Measurements from ENCODE around the gene PITPNC1.
A peak's percentile ranks its signal among the peaks of the same experiment; 100 is the strongest.

PITPNC1 gene

GRCh38 chr17:67518876-67519275 lies 141.8 kb downstream of the PITPNC1 start:
- DNase-seq (ENCODE audit: low read depth in 2 of 2), result peak in 1 of 2 donors; percentile 36
- TF ChIP-seq, protein P1, sequence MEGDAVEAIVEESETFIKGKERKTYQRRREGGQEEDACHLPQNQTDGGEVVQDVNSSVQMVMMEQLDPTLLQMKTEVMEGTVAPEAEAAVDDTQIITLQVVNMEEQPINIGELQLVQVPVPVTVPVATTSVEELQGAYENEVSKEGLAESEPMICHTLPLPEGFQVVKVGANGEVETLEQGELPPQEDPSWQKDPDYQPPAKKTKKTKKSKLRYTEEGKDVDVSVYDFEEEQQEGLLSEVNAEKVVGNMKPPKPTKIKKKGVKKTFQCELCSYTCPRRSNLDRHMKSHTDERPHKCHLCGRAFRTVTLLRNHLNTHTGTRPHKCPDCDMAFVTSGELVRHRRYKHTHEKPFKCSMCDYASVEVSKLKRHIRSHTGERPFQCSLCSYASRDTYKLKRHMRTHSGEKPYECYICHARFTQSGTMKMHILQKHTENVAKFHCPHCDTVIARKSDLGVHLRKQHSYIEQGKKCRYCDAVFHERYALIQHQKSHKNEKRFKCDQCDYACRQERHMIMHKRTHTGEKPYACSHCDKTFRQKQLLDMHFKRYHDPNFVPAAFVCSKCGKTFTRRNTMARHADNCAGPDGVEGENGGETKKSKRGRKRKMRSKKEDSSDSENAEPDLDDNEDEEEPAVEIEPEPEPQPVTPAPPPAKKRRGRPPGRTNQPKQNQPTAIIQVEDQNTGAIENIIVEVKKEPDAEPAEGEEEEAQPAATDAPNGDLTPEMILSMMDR (IDR thresholded peaks at IDR 0.05; ENCODE audit: low read depth, low read length), result no peak
- H3K4me3 ChIP-seq (replicated peaks in 1 of 2; ENCODE audit: low read depth in 2 of 2, low read length in 2 of 2), result no peak overlapping the region

- H3K4me3 ChIP-seq (replicated peaks in 1 of 2; ENCODE audit: low read depth in 2 of 2, low read length in 2 of 2), result no peak overlapping the region
Measured at GRCh38 chr17:67519801-67520251, 142.7 kb downstream of the PITPNC1 start.

DNA sequence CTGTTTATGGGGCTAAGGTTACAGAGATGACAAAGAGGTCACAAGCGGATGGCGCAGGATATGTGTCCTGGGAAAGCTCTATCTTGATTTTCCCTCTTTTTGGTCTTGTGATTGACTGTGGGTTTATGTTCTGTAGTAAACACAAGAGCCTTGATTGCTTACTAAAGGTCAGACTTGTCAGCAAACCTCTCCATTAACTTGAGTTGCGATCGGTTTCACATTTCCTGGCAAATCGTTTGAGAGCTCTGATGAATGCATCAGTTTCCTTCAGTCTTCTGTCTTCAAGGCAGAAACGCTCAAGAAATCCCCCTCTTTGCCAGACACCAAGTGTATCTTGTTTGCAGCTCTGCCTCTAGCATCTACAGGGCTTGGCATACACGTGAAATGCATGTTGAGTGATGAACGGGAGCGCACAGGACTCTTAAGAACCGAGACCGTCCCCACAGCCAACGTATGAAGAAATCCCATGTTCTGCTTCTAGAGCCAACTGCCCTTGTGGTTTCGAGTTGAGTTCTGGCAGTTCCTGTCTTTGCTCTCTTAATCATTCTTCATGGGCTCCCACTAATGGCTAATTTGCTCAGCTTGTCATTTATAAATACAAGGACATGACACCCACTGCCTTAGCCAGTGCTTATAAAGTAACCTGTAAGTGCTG lies 143.3 kb downstream of the PITPNC1 start:
- TF ChIP-seq, protein P1 (IDR thresholded peaks at IDR 0.05; ENCODE audit: low read depth, low read length), result no peak
- peak in 1 of 2 donors; percentile 64 for DNase-seq (ENCODE audit: low read depth in 2 of 2)
- H3K4me3 ChIP-seq (replicated peaks in 1 of 2; ENCODE audit: low read depth in 2 of 2, low read length in 2 of 2), result no peak overlapping the region

More at GRCh38 chr17:67519801-67520251, 142.7 kb downstream of the PITPNC1 start:
- no peak for DNase-seq (ENCODE audit: low read depth in 2 of 2)
- TF ChIP-seq, protein P1 (IDR thresholded peaks at IDR 0.05; ENCODE audit: low read depth, low read length), result no peak

GRCh38 chr17:67520916-67521774 lies 144.1 kb downstream of the PITPNC1 start:
- DNase-seq (ENCODE audit: low read depth in 2 of 2), result no peak
- no peak overlapping the region for H3K4me3 ChIP-seq (replicated peaks in 1 of 2; ENCODE audit: low read depth in 2 of 2, low read length in 2 of 2)
- TF ChIP-seq, protein P1 (IDR thresholded peaks at IDR 0.05; ENCODE audit: low read depth, low read length), result no peak

DNA sequence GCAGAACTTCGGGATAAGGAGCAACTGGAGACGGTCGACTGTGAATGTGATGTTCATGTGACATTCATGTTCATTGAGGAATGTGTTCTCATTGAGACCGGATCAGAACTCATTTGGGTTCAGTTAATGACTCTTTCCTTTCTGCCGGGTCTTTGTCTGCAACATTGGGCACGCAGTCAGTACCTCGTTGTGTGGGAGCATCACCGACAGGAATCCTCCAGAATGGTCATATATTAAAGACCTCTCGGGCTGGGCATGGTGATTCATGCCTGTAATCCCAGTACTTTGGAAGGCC lies 144.6 kb downstream of the PITPNC1 start:
- TF ChIP-seq, protein P1 (IDR thresholded peaks at IDR 0.05; ENCODE audit: low read depth, low read length), result no peak
- no peak for DNase-seq (ENCODE audit: low read depth in 2 of 2)
- H3K4me3 ChIP-seq (replicated peaks in 1 of 2; ENCODE audit: low read depth in 2 of 2, low read length in 2 of 2), result no peak overlapping the region

DNA sequence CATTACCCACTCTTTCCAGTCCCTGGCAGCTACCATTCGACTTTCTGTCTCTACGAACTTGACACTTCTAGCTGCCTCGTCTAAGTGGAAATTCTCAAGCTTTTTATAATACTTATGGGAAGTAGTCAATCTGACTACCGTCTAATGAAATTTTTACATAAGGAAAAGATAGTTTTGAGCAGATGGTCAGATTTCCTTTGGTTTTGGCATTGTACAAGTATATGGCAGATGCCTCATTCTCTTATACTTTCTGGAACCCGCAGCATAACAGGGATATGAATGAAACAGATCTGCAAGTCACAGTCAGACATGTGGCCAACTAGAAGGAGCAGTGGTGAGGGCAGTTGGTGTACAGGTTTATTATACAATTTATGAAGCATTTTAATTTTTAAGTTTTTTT lies 146.0 kb downstream of the PITPNC1 start:
- DNase-seq (ENCODE audit: low read depth in 2 of 2), result no peak
- H3K4me3 ChIP-seq (replicated peaks in 1 of 2; ENCODE audit: low read depth in 2 of 2, low read length in 2 of 2), result no peak overlapping the region
- TF ChIP-seq, protein P1 (IDR thresholded peaks at IDR 0.05; ENCODE audit: low read depth, low read length), result no peak

Measured in cardiac fibroblast (primary cell).